ENCODE results near the gene WDR93. TPM values are rescaled to one million over a fixed set of nuclear protein-coding genes. Genes with fewer than 3 reads are reported as not detected.
A peak's percentile ranks its signal among the peaks of the same experiment; 100 is the strongest.

WDR93 gene
- total RNA-seq, 1 donor from 2014 or later: not detected

DNA sequence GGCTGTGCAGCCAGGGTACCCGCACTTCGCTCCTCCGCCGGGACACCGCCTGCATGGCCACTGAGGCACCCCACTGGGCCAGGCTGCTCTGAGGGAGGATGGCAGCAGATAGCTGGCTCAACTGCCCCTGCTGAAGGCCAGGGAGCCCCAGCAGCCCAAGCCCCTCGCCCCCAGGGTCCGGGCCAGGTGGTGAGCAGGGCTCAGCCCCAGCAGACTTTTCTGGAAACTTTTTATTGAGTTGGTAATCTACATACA, 23.0 kb upstream of the WDR93 start:
- H3K27me3 Mint-ChIP-seq: peaks cover 15% of the 10 kb centered on the region
- intact Hi-C loops (cut with micrococcal nuclease): no loop called here
- no peaks in the 10 kb centered on the region for H3K9me3 Mint-ChIP-seq
- H3K4me3 Mint-ChIP-seq: no peak overlapping the region
- no peak overlapping the region for H3K27ac Mint-ChIP-seq
- H3K36me3 Mint-ChIP-seq (ENCODE audit: low read depth): no peaks in the 10 kb centered on the region
- no peaks in the 10 kb centered on the region for H3K4me1 Mint-ChIP-seq
- no peak for DNase-seq

DNA sequence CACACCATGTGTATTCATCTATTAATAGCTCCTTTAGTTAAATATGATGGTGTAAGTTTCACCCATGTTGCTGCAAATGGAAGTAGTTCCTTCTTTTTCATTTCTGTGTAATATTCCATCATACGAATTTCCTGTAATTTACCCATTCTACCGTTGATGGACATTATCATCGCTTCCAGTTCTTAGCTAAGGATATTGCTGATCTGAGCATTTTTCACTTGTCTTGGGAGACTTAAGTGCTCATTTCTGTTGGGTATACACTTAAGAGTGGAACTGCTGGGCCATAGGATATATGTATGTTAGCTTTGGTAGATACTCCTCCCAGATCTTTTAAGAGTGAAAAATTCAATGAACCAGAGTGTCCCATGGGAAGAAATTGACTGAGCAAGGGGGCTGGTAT, 22.4 kb upstream of the WDR93 start:
- H3K4me1 Mint-ChIP-seq: no peaks in the 10 kb centered on the region
- H3K9me3 Mint-ChIP-seq: no peaks in the 10 kb centered on the region
- intact Hi-C loops (cut with micrococcal nuclease): no loop called here
- no peak for DNase-seq
- no peak overlapping the region for H3K4me3 Mint-ChIP-seq
- no peaks in the 10 kb centered on the region for H3K36me3 Mint-ChIP-seq (ENCODE audit: low read depth)
- H3K27me3 Mint-ChIP-seq: peaks cover 13% of the 10 kb centered on the region
- no peak overlapping the region for H3K27ac Mint-ChIP-seq

DNA sequence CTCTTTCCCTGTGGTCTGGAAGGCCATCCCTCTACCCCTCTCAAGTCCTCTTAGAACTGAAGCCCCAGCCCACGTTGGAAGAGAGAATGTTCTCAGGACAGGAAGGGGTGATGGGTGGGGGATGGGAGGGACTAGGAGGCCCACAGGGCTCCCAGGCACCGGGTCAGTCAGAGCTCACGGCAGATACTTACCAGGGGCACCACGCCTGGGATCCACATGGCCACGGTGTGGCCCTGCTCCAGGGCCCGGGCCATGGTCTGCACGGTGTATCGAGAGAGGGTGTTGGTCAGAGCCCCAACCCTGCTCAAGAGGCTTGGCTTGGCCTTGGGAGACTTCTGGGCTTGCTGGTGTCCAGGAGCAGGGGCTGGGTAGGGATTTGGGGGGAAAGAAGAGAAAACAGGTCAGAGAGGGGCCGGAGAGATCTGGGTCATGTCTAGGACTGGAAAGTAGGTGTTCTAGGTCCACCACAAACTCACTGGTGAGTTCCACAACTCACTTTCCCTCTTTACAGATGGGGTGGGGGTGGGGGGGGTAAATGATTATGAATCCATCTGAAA, 21.2 kb upstream of the WDR93 start:
- Mint-ChIP-seq H3K9me3 (no peaks in the 10 kb centered on the region), H3K27me3 (peaks cover 11% of the 10 kb centered on the region), H3K4me3 (no peak overlapping the region), H3K27ac (no peak overlapping the region), H3K36me3 (ENCODE audit: low read depth) (no peaks in the 10 kb centered on the region), H3K4me1 (no peaks in the 10 kb centered on the region)
- no peak for DNase-seq
- intact Hi-C loops (cut with micrococcal nuclease): no loop called here

DNA sequence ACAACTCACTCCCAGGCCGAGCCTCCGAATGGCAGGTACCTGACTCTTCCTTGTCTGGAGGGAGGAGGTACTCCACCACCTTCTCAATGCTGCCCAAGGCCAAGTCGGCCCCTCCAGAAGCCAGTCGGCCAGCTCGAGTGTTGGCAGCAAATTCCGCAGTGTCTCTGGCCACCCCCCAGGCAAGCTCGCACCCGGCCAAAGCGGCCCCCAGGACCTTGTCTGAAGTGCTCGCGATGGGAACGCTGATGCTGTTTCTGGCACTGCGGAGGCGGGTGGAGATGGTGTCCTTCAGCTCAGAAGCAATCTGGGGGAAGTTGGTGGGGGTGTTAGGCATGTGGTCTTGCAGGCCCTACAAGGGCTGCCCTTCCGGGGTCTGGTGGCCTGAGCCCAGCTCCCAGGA, 20.7 kb upstream of the WDR93 start:
- intact Hi-C loops (cut with micrococcal nuclease): no loop called here
- Mint-ChIP-seq H3K27me3 (peaks cover 6% of the 10 kb centered on the region), H3K27ac (no peak overlapping the region)

DNA sequence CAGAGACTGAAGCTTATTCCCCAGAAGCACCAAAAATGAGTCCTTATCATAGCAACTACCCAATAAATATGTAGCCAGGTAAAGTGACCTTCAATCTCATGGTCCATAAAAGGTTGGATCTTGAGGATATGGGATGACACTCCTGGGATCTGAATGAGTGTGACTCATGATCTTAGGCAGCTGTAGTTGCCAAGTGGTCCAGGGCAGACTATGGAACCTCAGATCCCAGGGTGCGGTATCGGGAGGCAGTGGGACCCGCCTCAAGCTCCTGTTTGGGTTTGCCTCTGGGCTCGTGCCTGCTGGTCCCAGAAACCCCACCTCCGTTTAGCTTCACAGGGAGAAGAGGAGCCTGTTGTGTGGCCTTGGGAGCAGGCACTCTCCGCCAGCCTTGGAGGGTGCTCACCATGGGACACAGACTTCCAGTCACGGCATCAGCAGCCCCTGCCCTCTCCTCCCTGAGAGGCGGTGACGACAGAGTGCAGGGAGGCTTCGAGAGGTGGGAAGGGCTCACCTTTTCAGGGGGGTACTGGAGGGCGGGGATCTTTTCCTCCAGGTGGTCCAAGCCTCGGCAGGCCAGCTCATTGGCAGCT, 19.5 kb upstream of the WDR93 start:
- Mint-ChIP-seq H3K27me3 (peaks cover 4% of the 10 kb centered on the region), H3K4me1 (no peaks in the 10 kb centered on the region), H3K9me3 (no peaks in the 10 kb centered on the region), H3K4me3 (no peak overlapping the region), H3K36me3 (ENCODE audit: low read depth) (no peaks in the 10 kb centered on the region), H3K27ac (no peak overlapping the region)
- no peak for DNase-seq
- intact Hi-C loops (cut with micrococcal nuclease): no loop called here

More for the DNA sequence above, 20.7 kb upstream of the WDR93 start:
- Mint-ChIP-seq H3K36me3 (ENCODE audit: low read depth) (no peaks in the 10 kb centered on the region), H3K9me3 (no peaks in the 10 kb centered on the region), H3K4me3 (no peak overlapping the region), H3K4me1 (no peaks in the 10 kb centered on the region)
- DNase-seq: no peak

DNA sequence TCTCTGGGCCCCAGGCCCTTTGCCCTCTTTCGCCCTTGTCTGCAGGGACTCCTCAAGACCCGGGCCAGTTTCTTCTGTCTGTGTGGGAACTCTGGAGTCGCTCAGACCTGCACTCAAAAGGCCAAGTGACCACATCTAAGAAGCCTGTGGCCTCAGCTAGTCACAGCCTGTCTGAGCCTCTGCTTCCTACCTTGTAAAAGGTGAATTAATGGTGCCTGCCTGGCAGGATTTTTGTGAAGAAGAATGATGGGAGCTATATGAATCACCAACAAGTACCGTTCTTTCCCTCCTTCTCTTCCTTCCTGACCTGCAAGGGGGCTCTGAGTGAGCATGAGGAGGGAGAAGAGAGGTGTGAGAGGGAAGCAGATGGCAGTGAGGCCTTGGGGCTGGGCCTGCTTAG, 18.9 kb upstream of the WDR93 start:
- Mint-ChIP-seq H3K27me3 (peaks cover 2% of the 10 kb centered on the region), H3K27ac (no peak overlapping the region), H3K4me1 (no peaks in the 10 kb centered on the region), H3K4me3 (no peak overlapping the region), H3K9me3 (no peaks in the 10 kb centered on the region), H3K36me3 (ENCODE audit: low read depth) (no peaks in the 10 kb centered on the region)
- no peak for DNase-seq
- intact Hi-C loops (cut with micrococcal nuclease): no loop called here

DNA sequence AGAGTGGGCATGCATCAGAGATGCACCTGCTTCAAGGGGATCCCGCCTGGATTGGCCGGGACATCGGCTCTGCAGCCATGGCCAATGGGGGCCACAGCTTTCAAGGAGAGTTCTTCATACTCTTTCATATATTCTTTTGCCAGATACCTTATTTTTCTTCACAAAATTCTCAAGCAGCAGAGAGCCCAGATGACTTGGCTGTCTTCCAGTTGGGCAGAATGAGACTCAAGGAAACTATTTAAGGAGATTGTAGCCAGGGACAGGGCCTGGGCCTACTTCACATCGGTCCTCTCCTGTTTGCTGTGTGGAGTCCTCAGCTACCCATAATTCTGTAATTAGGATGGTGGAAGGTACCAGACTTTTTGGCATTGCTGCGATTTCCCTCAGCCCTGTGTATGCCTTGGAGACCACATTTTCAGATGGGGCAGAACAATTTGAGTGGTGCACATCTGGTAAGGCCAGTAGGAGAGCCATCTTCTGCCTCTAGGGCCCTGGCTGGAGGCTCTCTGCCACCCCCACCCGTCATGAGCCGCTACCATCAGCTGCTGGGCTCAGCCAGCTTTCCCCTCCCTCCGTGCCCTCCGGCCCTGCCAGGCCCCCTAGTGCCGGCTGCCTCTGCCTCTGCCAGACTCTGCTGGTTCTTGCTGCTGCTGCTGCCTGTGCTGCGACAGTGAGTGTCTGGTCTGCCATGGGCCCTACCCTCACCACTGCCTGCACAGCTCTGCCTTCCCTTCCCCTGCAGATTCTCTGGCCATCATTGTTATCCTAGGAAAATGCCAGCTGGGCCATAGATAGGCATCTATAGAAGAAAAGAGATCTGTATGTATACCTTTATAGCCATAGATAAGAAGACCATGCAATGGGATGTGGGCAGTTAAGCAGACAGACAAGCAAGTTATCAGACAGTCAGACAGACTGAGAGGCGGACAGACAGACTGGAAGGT, 18.1 kb upstream of the WDR93 start:
- Mint-ChIP-seq H3K4me1 (no peaks in the 10 kb centered on the region), H3K4me3 (no peak overlapping the region), H3K27me3 (peaks cover 1% of the 10 kb centered on the region), H3K27ac (no peak overlapping the region), H3K36me3 (ENCODE audit: low read depth) (no peaks in the 10 kb centered on the region), H3K9me3 (no peaks in the 10 kb centered on the region)
- intact Hi-C loops (cut with micrococcal nuclease): no loop called here
- DNase-seq: no peak

DNA sequence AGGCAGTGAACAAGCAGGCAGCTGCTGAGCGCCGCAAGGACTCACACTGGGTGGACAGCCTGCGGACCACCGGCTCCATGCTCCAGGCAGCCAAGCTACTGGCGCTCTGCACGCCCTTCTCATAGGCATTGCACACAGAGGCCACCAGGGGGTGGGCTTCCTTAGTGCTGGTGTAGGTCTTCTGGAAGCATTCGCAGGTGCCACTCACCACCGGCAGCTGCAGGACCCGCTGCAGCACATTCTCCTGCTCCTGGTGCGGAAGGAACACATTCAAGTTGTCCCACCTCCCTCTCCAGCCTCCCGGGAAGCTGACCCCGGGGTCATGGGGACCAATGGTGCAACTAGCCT, 17.5 kb upstream of the WDR93 start:
- peak; percentile 73 for DNase-seq
- intact Hi-C loops (cut with micrococcal nuclease): no loop called here

DNA sequence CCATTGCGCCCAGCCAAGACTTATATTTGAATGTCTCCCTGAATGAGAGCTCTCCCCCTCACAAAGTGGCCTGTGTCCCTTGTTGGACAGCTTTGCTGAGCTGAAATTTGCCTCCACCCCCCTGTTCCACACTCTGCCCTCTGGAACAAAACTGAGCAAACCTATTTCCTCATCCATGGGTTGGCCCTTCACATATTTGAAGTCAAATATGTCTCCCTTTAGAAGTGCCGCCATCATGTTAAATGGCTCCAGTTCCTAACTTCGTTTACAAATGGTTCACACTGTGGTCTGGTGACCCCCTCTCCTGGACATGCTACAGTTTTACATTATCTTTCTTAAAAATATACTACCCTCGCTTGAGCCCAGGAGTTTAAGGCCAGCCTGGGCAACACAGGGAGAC, 16.1 kb upstream of the WDR93 start:
- Mint-ChIP-seq H3K27ac (no peak overlapping the region), H3K4me3 (no peak overlapping the region), H3K27me3 (peaks cover 4% of the 10 kb centered on the region), H3K9me3 (no peaks in the 10 kb centered on the region), H3K36me3 (ENCODE audit: low read depth) (no peaks in the 10 kb centered on the region), H3K4me1 (no peaks in the 10 kb centered on the region)
- intact Hi-C loops (cut with micrococcal nuclease): no loop called here
- DNase-seq: no peak

More for the DNA sequence above, 17.5 kb upstream of the WDR93 start:
- Mint-ChIP-seq H3K27ac (no peak overlapping the region), H3K4me1 (no peaks in the 10 kb centered on the region), H3K36me3 (ENCODE audit: low read depth) (no peaks in the 10 kb centered on the region), H3K4me3 (no peak overlapping the region), H3K9me3 (no peaks in the 10 kb centered on the region), H3K27me3 (no peaks in the 10 kb centered on the region)

DNA sequence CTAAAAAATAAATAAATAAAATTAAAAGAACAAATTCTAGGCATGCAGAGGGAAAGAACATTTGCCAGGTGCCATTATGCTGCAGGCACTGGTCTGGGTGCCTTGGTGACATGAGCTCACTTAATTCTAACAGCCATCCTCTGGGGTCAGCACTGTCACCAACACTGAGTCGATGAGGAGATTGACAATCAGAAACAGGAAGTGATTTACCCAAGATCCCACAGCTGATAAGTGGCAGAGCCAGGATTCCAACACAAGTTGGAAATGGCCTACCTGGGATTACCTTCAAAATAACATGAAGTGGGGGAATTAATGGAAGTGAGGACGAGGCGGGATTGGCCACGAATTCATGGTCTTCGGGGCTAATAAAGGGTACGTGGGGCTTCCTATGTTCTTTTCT, 15.0 kb upstream of the WDR93 start:
- Mint-ChIP-seq H3K4me3 (no peak overlapping the region), H3K36me3 (ENCODE audit: low read depth) (no peaks in the 10 kb centered on the region), H3K27me3 (peaks cover 7% of the 10 kb centered on the region), H3K9me3 (no peaks in the 10 kb centered on the region), H3K4me1 (no peaks in the 10 kb centered on the region), H3K27ac (no peak overlapping the region)
- no peak for DNase-seq
- intact Hi-C loops (cut with micrococcal nuclease): no loop called here

DNA sequence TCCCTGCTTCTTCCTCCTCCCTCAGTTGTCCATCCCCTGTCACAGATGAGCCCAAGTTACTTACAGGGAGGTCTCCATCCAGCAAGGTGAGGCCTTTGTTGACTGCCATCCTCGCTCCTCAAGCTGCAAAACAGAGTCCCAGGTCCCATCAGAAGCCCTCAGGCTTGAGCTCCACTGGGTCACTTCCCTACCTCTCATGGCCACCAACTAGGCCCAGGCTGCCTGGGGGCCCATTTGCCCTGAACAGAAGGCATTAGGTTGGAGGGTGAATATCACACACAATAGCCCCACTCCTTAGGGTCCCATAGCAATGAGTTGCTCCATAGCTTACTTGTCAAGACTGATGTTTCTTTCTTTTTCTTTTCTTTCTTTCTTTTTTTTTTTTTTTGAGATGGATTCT, 13.2 kb upstream of the WDR93 start:
- intact Hi-C loops (cut with micrococcal nuclease): no loop called here
- Mint-ChIP-seq H3K9me3 (no peaks in the 10 kb centered on the region), H3K36me3 (ENCODE audit: low read depth) (no peaks in the 10 kb centered on the region), H3K4me3 (no peak overlapping the region), H3K27ac (no peak overlapping the region), H3K27me3 (peaks cover 10% of the 10 kb centered on the region), H3K4me1 (no peaks in the 10 kb centered on the region)
- DNase-seq: no peak

DNA sequence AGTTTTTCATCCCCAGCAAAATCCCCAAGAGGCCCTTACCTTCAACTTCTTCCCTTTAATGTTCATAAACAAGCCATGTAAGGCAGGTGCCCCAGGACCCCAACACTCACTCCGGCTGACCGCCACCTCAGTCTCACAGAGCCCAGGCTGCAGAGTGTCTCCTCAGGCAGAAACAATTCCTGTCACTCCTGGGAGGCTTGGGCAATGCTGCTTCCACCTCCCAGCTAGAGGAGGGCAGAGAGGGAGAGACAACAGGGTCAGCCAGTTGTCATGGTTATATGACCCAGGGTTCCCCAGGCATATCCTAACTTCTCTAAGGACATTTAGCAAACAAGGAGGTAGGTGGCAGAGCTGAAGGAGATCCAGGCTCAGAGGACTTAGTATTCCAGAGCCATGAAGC, 11.4 kb upstream of the WDR93 start, which contains the start of gene PLIN1:
PLIN1 (minus strand) TSS at position 156 of the 400 bp plus-strand sequence. CDS start 1,878 bp downstream, outside the sequence.
- Mint-ChIP-seq H3K4me1 (no peaks in the 10 kb centered on the region), H3K36me3 (ENCODE audit: low read depth) (no peaks in the 10 kb centered on the region)
- intact Hi-C loops (cut with micrococcal nuclease): no loop called here

DNA sequence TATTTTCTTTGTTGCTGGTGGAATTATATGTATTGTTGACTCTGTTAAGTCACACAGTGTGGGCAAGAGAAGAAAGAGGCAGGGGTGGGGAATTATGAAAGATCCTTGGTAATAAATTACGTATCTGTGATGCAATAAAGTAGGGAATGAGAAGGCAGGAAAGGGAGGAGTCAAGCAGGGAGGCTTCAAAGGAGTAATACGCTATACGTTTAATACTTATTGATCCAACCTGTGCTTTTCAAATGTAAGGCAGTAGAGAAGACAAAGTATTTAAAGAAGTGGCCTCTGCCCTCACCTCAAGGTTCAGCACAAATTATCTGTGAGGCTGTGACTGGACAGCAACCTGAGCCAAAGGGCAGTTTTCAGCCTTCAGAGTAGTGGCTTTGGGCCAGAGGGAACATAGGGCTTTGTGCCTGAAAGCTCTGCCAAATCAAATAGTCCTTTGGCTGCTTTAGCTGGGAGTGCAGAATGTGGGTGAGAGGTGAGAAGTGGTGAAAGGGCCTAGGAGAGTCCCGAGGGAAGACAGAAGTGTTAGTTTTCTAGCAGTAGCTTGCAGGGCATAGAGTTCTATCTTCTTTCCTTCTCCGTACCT, 10.2 kb upstream of the WDR93 start:
- Mint-ChIP-seq H3K36me3 (ENCODE audit: low read depth) (no peaks in the 10 kb centered on the region), H3K4me1 (no peaks in the 10 kb centered on the region), H3K9me3 (no peaks in the 10 kb centered on the region), H3K27ac (no peak overlapping the region), H3K27me3 (peaks cover 10% of the 10 kb centered on the region), H3K4me3 (no peak overlapping the region)
- DNase-seq: no peak
- intact Hi-C loops (cut with micrococcal nuclease): no loop called here

More for the DNA sequence above, 11.4 kb upstream of the WDR93 start, which contains the start of gene PLIN1:
- peaks cover 10% of the 10 kb centered on the region for H3K27me3 Mint-ChIP-seq
- no peak within 1 kb of the TSS for H3K27ac Mint-ChIP-seq
- H3K4me3 Mint-ChIP-seq: no peak within 1 kb of the TSS
- no peaks in the 10 kb centered on the region for H3K9me3 Mint-ChIP-seq
- no peak for DNase-seq

DNA sequence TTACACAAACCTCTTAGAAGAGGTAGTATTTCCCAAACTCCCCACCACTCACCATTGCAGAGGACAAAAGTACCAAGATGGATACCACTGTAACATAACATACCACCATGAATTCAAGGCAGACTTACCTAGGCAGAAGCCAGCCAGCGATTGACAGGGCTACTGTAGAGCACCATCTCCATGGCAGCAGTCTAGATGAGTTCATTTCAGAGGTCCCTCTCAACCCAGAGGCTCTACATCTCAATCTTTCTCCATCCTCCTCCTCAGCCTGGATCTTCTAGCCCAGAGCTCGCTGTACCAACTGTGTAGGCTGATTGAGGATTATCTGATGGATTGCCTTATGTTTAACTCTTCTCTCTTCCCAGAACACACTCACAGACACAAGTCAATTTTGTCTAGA, 9.5 kb upstream of the WDR93 start:
- Mint-ChIP-seq H3K27ac (no peak overlapping the region), H3K4me3 (no peak overlapping the region), H3K4me1 (no peaks in the 10 kb centered on the region), H3K27me3 (peaks cover 10% of the 10 kb centered on the region), H3K36me3 (ENCODE audit: low read depth) (no peaks in the 10 kb centered on the region), H3K9me3 (no peaks in the 10 kb centered on the region)
- no peak for DNase-seq
- intact Hi-C loops (cut with micrococcal nuclease): no loop called here

Data from activated CD4-positive, alpha-beta T cell treated with anti-CD3 and anti-CD28 coated beads, Interleukin-2, amount 10 ng/mL, durations not matched to agents 24 days and 14 days (primary cell).